Stimulated activated CD8-positive, alpha-beta memory T cell treated with anti-CD3 and anti-CD28 coated beads, Interleukin-7, amount 100 ng/mL, for 48 hours (primary cell): ENCODE results near the gene KDM4C.

Experiments used
- DNase-seq, 2 donors: peaks; one replicate each; pipeline ENCODE4 v3.0.0-alpha.2; 2020; ENCODE audit warnings: low read depth in 1 of 2; ENCODE audit errors: extremely low read depth in 1 of 2

KDM4C gene

GRCh38 chr9:6897898-6898302 lies 140.1 kb downstream of the KDM4C start:
- DNase-seq = no peak

DNA sequence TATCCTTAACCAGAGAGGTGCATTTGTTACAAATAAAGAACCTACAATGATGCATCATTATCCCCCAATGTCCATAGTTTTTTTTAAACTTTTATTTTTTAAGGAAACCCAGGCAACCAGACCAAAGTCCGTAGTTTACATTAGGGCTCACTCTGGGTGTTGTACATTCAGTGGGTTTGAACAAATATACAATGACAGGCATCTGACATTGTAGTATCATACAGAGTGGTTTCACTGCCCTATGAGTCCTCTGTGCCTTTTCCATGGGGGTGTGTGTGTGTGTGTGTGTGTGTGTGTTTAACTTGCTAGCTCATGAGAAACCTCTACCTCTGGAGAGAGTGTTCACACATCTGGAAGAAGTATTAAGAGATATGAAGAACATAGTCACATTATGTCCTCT lies 141.5 kb downstream of the KDM4C start:
- no peak for DNase-seq

GRCh38 chr9:6900440-6900883 lies 142.7 kb downstream of the KDM4C start:
- no peak for DNase-seq

DNA sequence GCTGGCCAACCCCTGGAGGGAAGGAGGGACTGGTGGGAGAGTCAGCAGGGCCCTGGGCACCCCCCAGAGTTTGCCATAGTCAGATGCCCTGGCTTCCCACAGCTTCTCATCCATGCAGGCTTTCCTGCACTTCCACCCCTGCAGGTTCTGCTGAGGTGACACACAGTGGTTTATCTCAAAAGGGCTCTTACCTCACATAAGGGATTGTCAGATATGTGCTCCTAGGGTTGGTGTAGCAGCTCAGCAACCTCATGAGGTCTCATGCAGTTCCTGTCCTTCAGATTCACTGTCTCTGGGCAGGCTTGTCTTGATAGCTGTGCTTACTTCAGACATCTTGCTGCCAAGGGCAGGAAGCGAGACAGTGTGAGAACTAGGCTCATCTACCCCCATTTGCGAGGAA lies 143.4 kb downstream of the KDM4C start:
- no peak for DNase-seq

- no peak for DNase-seq
Observed at GRCh38 chr9:6902423-6902822, 144.7 kb downstream of the KDM4C start.

DNA sequence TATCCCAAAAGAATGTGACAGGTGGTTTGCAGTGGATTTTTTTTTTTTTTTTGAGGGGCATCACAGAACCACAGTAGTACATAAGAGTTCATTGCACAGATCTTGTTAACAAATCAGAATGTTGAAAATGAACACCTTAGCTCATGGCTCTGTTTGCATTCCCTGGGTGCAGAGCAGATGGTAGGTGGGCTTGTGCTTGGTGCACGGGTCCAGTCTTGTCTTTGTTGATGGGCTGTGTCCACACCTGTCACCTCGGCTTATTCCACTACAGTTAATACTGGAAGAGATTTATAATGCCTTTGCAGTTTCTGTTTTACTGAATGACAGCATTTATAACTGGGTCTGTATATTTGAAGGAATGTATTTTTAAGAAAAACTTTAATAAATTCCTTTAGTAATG lies 146.6 kb downstream of the KDM4C start:
- no peak for DNase-seq

GRCh38 chr9:6905850-6906375 lies 148.1 kb downstream of the KDM4C start:
- DNase-seq = no peak

GRCh38 chr9:6907772-6908381 lies 150.1 kb downstream of the KDM4C start:
- no peak for DNase-seq

GRCh38 chr9:6909181-6909580 lies 151.4 kb downstream of the KDM4C start:
- no peak for DNase-seq

- DNase-seq = no peak
Observed at GRCh38 chr9:6910032-6910431, 152.3 kb downstream of the KDM4C start.

GRCh38 chr9:6910497-6910896 lies 152.7 kb downstream of the KDM4C start:
- DNase-seq = no peak

GRCh38 chr9:6911901-6912638 lies 154.3 kb downstream of the KDM4C start:
- no peak for DNase-seq

- DNase-seq = no peak
Observed at GRCh38 chr9:6915635-6916034, 157.9 kb downstream of the KDM4C start.

DNA sequence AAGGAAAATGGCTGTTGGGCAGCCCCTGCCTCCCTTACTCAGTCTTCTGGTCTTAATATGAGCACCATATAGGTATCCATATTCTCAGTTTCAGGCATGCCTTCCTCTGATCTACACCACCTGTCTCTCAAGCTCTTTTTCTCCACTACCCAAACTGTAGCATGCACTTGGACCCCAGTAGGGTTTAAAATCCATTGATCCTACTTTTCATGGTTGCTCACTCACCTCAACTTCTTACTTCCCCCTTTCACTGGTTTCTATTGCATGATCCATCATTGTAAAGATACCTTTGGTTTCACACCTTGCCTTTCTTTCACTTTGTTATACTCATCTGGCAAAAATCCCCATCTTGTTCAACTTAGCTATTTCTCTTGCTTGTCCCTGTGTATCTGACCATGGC lies 159.4 kb downstream of the KDM4C start:
- no peak for DNase-seq

DNA sequence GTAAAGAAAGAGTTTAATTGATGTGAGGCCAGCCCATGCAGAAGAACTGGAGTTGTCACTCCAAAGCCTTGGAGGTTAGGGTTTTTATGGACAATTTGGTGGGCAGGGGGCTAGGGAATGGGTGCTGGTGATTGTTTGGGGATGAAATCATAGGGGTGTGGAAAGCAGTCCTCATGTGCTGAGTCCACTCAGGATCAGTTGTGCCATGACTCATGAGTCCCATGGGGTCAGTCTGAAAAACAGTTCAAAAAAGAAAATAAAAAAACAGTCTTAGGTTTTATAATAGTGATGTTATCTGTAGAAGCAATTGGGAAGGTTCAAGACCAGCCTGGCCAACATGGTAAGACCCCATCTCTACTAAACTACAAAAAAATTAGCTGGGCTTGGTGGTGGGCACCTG lies 162.3 kb downstream of the KDM4C start:
- DNase-seq = no peak

DNA sequence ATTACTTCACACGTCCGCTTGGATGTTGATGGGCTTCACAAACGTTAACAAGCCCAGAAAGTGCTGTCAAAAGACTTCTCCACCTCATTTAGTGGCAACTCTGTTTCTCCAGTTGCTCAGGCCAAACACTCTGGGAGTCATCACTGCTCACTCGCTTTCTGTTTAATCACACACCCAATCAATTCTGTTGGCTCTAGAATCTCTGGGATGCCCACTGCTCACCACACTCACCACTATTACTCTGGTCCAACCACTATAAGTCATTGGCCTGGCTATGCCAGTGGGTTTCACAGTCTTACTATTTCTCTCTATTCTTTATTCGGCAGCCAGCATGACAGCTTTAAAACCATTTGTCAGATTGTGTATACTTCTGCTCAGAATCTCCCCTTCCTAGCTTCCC lies 163.5 kb downstream of the KDM4C start:
- no peak for DNase-seq

DNA sequence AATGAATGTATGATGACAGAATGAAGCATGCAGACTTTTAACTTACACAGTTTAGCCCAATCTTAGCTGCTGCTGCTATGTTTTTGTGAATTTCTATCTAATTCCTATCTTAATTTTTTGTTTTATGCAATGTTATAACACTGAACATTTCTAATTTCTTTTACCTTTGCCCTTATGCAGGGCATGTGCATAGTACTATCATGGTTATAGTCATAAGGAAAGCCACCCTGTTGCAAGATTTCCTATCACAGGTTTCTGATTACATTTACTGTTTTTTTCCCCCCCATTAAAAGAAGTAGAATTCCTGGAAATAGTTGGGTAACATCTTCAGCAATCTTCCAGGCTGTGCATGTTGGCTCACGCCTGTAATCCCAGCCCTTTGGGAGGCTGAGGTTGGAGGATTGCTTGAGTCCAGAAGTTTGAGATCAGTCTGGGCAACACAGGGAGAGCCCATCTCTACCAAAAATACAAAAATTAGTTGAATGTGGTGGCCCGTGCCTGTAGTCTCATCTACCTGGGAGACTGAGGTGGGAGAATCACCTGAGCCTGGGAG lies 164.4 kb downstream of the KDM4C start:
- no peak for DNase-seq

DNA sequence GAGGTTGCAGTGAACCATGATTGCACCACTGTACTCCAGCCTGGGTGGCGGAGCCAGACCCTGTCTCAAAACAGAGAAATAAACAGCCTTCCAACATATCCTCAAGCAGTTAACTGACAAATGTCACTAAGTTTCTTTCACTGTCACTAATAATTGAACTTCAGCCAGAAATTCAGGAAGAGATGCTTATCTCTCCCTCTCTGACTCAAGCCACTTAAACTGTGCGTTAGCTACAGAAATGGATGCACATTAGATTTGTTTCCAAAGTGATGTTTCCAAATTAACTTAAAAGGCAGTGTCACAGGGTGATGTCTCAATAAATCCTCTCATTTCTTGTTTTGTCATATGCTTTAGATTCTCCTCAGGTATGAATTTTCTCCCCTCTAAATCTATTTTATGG lies 164.9 kb downstream of the KDM4C start:
- no peak for DNase-seq

DNA sequence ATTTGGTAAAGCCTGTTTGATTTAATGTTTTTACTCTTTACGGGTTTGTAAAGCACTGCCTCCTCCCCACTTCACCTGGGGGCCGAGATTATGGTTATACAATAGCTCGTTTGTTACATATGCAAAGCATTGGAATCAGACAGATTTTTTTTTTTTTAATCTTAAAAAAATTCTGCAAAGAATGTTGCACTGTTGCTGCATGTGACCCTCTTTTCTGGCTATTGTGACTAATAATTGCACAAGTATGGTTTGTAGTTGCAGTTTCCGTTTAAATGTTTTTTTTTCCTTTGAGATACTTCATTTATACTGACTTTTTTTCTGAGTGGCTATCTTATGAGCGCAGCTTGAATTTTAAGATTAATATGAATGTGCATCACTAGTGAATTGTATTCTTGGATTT lies 165.3 kb downstream of the KDM4C start:
- DNase-seq = no peak

GRCh38 chr9:6924149-6924548 lies 166.4 kb downstream of the KDM4C start:
- no peak for DNase-seq

DNA sequence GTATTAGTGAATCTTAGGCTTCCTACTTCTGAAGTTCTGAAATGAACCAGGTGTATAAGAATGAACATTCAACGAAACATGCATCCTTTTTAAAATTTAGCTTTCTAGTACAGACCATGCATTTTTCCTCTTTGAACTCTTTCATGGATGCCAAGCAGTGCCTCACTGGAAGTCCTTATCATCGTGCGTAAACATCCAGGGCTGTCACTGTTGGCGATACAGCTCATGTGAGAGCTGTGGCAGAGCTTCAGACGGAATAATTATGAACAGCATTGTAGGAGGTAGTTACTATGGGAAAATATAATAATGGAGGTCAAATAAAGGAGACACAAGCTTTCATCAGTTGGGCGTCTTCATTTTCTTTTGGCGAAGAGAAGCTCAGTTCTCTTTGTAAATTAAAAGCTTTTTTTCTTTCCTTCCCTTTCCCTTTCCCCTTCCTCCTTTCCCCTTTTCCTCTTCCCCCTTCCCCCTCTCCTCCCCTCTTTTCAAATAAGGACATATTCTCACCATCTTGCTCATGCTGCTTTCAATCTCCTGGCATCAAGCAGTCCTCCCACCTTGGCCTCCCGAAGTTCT lies 167.3 kb downstream of the KDM4C start:
- no peak for DNase-seq

DNA sequence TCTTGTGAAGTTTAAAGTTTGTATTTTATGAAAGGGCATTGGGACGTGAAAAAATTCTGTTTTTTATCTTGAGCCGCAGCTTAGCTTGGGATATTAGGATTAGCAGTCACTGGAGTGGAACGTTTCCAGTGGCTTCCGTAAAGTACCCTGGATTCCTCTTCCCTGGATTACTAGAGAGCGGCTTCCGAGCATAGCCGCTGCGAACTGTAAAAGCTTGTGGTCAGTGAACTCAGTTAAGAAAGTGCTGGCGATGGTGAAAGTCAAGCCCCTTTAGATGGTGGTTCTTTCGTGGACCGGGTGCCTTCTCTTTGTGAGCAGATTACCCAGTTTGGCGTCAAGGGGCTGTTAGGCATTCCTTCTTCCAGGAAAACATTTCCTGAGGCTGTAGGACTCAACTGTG lies 168.1 kb downstream of the KDM4C start:
- DNase-seq = no peak
